NB4 (cell line): ENCODE data around the gene CASKIN2.

Source experiments
- CTCF ChIP-seq: IDR thresholded peaks from one replicate; pipeline ENCODE4 v1.5.1; 2012; ENCODE audit warnings: low read depth, low read length
- MYC ChIP-seq: IDR thresholded peaks from 2 replicates; pipeline ENCODE4 v1.6.1; 2011; ENCODE audit warnings: low read depth, low read length
- POLR2A ChIP-seq: IDR thresholded peaks from 2 replicates; pipeline ENCODE4 v1.6.1; 2011; ENCODE audit warnings: mild to moderate bottlenecking; ENCODE audit not compliant: insufficient read length; ENCODE audit errors: extremely low read depth
- TF ChIP-seq, protein P1 (sequence below): IDR thresholded peaks from 2 replicates; pipeline ENCODE4 v1.6.1; 2011; ENCODE audit warnings: low read depth, low read length

DNA sequence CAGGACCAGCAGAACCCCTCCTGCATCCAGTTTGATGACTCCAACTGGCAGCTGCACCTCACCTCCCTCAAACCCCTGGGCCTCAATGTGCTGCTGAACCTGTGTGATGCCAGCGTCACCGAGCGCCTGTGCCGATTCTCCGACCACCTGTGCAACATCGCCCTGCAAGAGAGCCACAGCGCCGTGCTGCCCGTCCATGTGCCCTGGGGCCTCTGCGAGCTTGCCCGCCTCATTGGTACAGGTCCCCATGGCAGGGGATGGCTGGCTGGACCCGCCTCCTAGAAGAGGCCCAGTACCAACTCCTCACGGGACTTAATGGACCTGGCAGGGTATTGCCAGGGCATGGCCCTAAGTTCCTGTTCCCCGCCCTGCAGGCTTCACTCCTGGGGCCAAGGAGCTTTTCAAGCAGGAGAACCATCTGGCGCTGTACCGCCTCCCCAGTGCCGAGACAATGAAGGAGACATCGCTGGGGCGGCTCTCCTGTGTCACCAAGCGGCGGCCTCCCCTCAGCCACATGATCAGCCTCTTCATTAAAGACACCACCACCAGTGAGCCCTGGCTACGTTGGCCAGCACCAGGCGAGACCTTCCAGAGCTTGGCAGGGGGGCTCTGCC is 22.7 kb downstream of the CASKIN2 start:
- TF ChIP-seq CTCF (no peak), POLR2A (no peak), MYC (no peak)
- TF ChIP-seq, protein P1, sequence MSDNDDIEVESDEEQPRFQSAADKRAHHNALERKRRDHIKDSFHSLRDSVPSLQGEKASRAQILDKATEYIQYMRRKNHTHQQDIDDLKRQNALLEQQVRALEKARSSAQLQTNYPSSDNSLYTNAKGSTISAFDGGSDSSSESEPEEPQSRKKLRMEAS: no peak
